HepG2 (cell line): Measurements from ENCODE around the gene NRN1L. TPM values are rescaled to one million over a fixed set of nuclear protein-coding genes. Genes with fewer than 3 reads are reported as not detected.
A peak's percentile ranks its signal among the peaks of the same experiment; 100 is the strongest.

Experiments used
- AKAP8 ChIP-seq: sonication (generic); formaldehyde crosslinking; IDR thresholded peaks from 2 replicates; pipeline ENCODE4 v1.5.1; 2020; ENCODE audit warnings: mild to moderate bottlenecking, missing genetic modification reagents
- ARNT ChIP-seq: fragments of 450-650 bp; IDR thresholded peaks from 2 replicates; pipeline ENCODE4 v1.6.1; 2017
- ARNTL ChIP-seq: sonication (generic); formaldehyde crosslinking; IDR thresholded peaks from 2 replicates; pipeline ENCODE4 v1.4.0; 2020; ENCODE audit warnings: mild to moderate bottlenecking, missing genetic modification reagents
- GABPA ChIP-seq, 2 experiments: IDR thresholded peaks; 2 replicates each; pipeline ENCODE4 v1.6.1; 2011 to 2016; ENCODE audit warnings: low read depth in 2 of 2, low read length in 1 of 2, missing biosample characterization in 1 of 2, missing genetic modification characterization in 1 of 2
- HNF4A ChIP-seq: sonication (generic); formaldehyde crosslinking; IDR thresholded peaks from 2 replicates; pipeline ENCODE4 v1.4.0; 2020; ENCODE audit warnings: missing genetic modification reagents
- MIER3 ChIP-seq: IDR thresholded peaks from 2 replicates; pipeline ENCODE4 v1.6.1; 2016; ENCODE audit warnings: missing compliant biosample characterization, borderline replicate concordance
- RARA ChIP-seq: IDR thresholded peaks from 2 replicates; pipeline ENCODE4 v1.6.1; 2016; ENCODE audit warnings: missing genetic modification reagents, missing compliant biosample characterization
- RBM39 ChIP-seq: fragments of 200-400 bp; formaldehyde crosslinking; IDR thresholded peaks from one replicate; pipeline ENCODE4 v1.6.1; 2018; ENCODE audit warnings: antibody characterized with exemption, mild to moderate bottlenecking, low read depth, low read length; ENCODE audit not compliant: poor library complexity, severe bottlenecking
- REST ChIP-seq, 2 experiments: IDR thresholded peaks; 2 replicates each; pipeline ENCODE4 v1.6.1; 2011 to 2012; ENCODE audit warnings: low read length in 2 of 2, borderline replicate concordance in 1 of 2, low read depth in 1 of 2, mild to moderate bottlenecking in 1 of 2, moderate library complexity in 1 of 2
- SALL2 ChIP-seq: sonication (generic); formaldehyde crosslinking; IDR thresholded peaks from 2 replicates; pipeline ENCODE4 v1.8.1; 2023; ENCODE audit warnings: mild to moderate bottlenecking, missing genetic modification reagents, inconsistent platforms
- SOX5 ChIP-seq: IDR thresholded peaks from 2 replicates; pipeline ENCODE4 v1.6.1; 2016; ENCODE audit warnings: borderline replicate concordance
- TRIM22 ChIP-seq: fragments of 450-650 bp; IDR thresholded peaks from 2 replicates; pipeline ENCODE4 v1.6.1; 2017
- ZBTB46 ChIP-seq: sonication (generic); formaldehyde crosslinking; IDR thresholded peaks from 2 replicates; pipeline ENCODE4 v1.4.0; 2020; ENCODE audit warnings: mild to moderate bottlenecking, missing genetic modification reagents, borderline replicate concordance
- ZHX1 ChIP-seq: sonication (generic); formaldehyde crosslinking; IDR thresholded peaks from 2 replicates; pipeline ENCODE4 v1.8.1; 2022; ENCODE audit warnings: low read depth, mild to moderate bottlenecking, missing genetic modification reagents
- ZNF10 ChIP-seq: sonication (generic); formaldehyde crosslinking; IDR thresholded peaks from 2 replicates; pipeline ENCODE4 v1.4.0; 2020; ENCODE audit warnings: mild to moderate bottlenecking, low read depth, missing genetic modification reagents, borderline replicate concordance
- ZNF331 ChIP-seq: sonication (generic); formaldehyde crosslinking; IDR thresholded peaks from 2 replicates; pipeline ENCODE4 v1.4.0; 2020; ENCODE audit warnings: missing genetic modification reagents
- ZNF441 ChIP-seq: sonication (generic); formaldehyde crosslinking; IDR thresholded peaks from 2 replicates; pipeline ENCODE4 v1.7.0; 2021; ENCODE audit warnings: missing genetic modification reagents, borderline replicate concordance
- ZNF468 ChIP-seq: sonication (generic); formaldehyde crosslinking; IDR thresholded peaks from 2 replicates; pipeline ENCODE4 v1.8.0; 2022; ENCODE audit warnings: mild to moderate bottlenecking, moderate library complexity, missing genetic modification reagents
- ZNF563 ChIP-seq: sonication (generic); formaldehyde crosslinking; IDR thresholded peaks from 2 replicates; pipeline ENCODE4 v1.8.0; 2022; ENCODE audit warnings: mild to moderate bottlenecking, moderate library complexity, missing genetic modification reagents
- ZSCAN29 ChIP-seq: sonication (generic); formaldehyde crosslinking; conservative IDR thresholded peaks from 2 replicates; pipeline ENCODE4 v1.4.0; 2020; ENCODE audit warnings: mild to moderate bottlenecking, missing genetic modification reagents
- polyA plus RNA-seq, 8 experiments: library from polyadenylated mRNA; depleted of rRNA in 3 of 8; stranded (reverse) in 7 of 8; unstranded in 1 of 8; fragments of >200 nt; fragmentation: Illumina TruSeq in 4 of 8; extraction: Trizol in 4 of 8; gene quantifications; 2 replicates each; pipeline versions ENCODE4 v1.2.1 to v1.2.3, GENCODE V29; 2011 to 2016; ENCODE audit warnings: low read depth in 4 of 8, missing spikeins in 1 of 8, mixed read lengths in 1 of 8; ENCODE audit not compliant: insufficient read depth in 1 of 8
- total RNA-seq, 5 experiments: library from RNA; depleted of rRNA; stranded (reverse); fragments of >200 nt; fragmentation: Illumina TruSeq; extraction: Trizol; gene quantifications; 2 replicates each; pipeline ENCODE4 v1.2.3, GENCODE V29; 2016; ENCODE audit warnings: low read depth in 1 of 5

Gene NRN1L
- total and polyA plus RNA-seq, 2 of the 13 experiments (the other 11 are each of a cell fraction or from before 2014, with no cell fraction given): 0.53 to 1.2 TPM

GRCh38 chr16:67935402-67936123 is 50.9 kb downstream of the NRN1L start (continued):
- no peak for TF ChIP-seq ZNF468 (CRISPR knock-in tag)
- TF ChIP-seq SALL2 (CRISPR knock-in tag): peak; percentile 82
- no peak for TF ChIP-seq REST (IDR thresholded peaks at IDR 0.05; ENCODE audit: borderline replicate concordance in 1 of 2, low read depth in 1 of 2, low read length in 2 of 2)
- TF ChIP-seq ZNF10 (CRISPR knock-in tag): peak; percentile 78; the same call in 1 of the 2 replicates
- TF ChIP-seq ARNTL (CRISPR knock-in tag): peak; percentile 65; the same call in 1 of the 2 replicates
- TF ChIP-seq ZNF563 (CRISPR knock-in tag): peak; percentile 83
- TF ChIP-seq ZNF331: no peak
- no peak; the same call in 1 of the 2 replicates for TF ChIP-seq ZHX1 (CRISPR knock-in tag)
- TF ChIP-seq ZSCAN29 (CRISPR knock-in tag): peak; percentile 99
- peak; percentile 98 for TF ChIP-seq AKAP8 (CRISPR knock-in tag)
- peak; percentile 94; the same call in 1 of the 2 replicates for TF ChIP-seq ZBTB46
- TF ChIP-seq ZNF441 (CRISPR knock-in tag): no peak
- TF ChIP-seq GABPA (IDR thresholded peaks at IDR 0.05; ENCODE audit: low read depth, low read length): no peak
- peak; percentile 97 for TF ChIP-seq GABPA (CRISPR knock-in tag; IDR thresholded peaks at IDR 0.05; ENCODE audit: low read depth)
- TF ChIP-seq SOX5 (CRISPR knock-in tag): peak; percentile 56; the same call in 1 of the 2 replicates
- no peak for TF ChIP-seq ARNT
- peak; percentile 80 for TF ChIP-seq MIER3 (CRISPR knock-in tag)
- TF ChIP-seq HNF4A (CRISPR knock-in tag): peak; percentile 55
- peak; percentile 96 for TF ChIP-seq RBM39
- 0 out of 2 replicates have a peak, but pooled peaks have one; percentile 39 for TF ChIP-seq RARA (CRISPR knock-in tag)
- no peak for TF ChIP-seq TRIM22
